ENCODE data around the gene GLT1D1. TPM values are rescaled to one million over a fixed set of nuclear protein-coding genes. Genes with fewer than 3 reads are reported as not detected.

Gene GLT1D1
- total and polyA plus RNA-seq, 2 donors (not counting 3 experiments of a cell fraction or from before 2014, with no cell fraction given) = not detected

- Histone ChIP-seq H3K4me2 (ENCODE audit: insufficient read depth, low read length) (no peak overlapping the region), H3K9ac (replicated peaks; ENCODE audit: extremely low read depth, insufficient read depth, low read length) (no peak overlapping the region), H3K79me2 (ENCODE audit: control insufficient read depth, insufficient read depth, low read length) (no peaks in the 10 kb centered on the region), H3K4me3 (replicated peaks in 1 of 3; ENCODE audit: insufficient read depth in 1 of 3, low read depth in 1 of 3, low read length in 3 of 3) (no peak overlapping the region), H3K9me3 (replicated peaks; ENCODE audit: control insufficient read depth, insufficient read depth, low read length) (peaks cover 4% of the 10 kb centered on the region), H3K36me3 (ENCODE audit: control insufficient read depth in 2 of 2, extremely low read depth in 1 of 2, insufficient read depth in 2 of 2, low read length in 2 of 2) (no peaks in the 10 kb centered on the region), H4K20me1 (replicated peaks; ENCODE audit: control insufficient read depth, extremely low read depth, insufficient read depth, low read length) (no peaks in the 10 kb centered on the region), H3K27me3 (ENCODE audit: control insufficient read depth in 2 of 2, insufficient read depth in 2 of 2, low read length in 2 of 2) (no peaks in the 10 kb centered on the region), H3K4me1 (ENCODE audit: control insufficient read depth, extremely low read depth, insufficient read depth, low read length) (no peaks in the 10 kb centered on the region), H3K9me1 (replicated peaks; ENCODE audit: control insufficient read depth, extremely low read depth, insufficient read depth, low read length) (no peaks in the 10 kb centered on the region), H3K27ac (ENCODE audit: insufficient read depth, low read depth, low read length) (no peak overlapping the region), H2AFZ (ENCODE audit: low read depth, low read length) (no peak overlapping the region)
- TF ChIP-seq MYC (IDR thresholded peaks at IDR 0.05; ENCODE audit: low read depth, low read length) (no peak), POLR2AphosphoS5 (IDR thresholded peaks at IDR 0.05; ENCODE audit: insufficient read depth, low read depth, low read length) (no peak)
- FAIRE-seq (no peak), DNase-seq (ENCODE audit: low read depth, low spot score) (no peak)
- POLR2A ChIA-PET = no interaction called here
- no TSS peak for BruUV-seq (replicated peaks)
- CTCF ChIA-PET = no interaction called here
- dilution Hi-C loops (cut with MboI; ENCODE audit: extremely low pct_ligation_motif_present, low sequenced_read_pairs) (no loop called here), intact Hi-C loops (cut with micrococcal nuclease) (no loop called here)
These were observed 139.3 kb downstream of the GLT1D1 start for GRCh38 chr12:128992550-128992949.

- Histone ChIP-seq H3K27me3 (ENCODE audit: control insufficient read depth in 2 of 2, insufficient read depth in 2 of 2, low read length in 2 of 2) (no peaks in the 10 kb centered on the region), H3K79me2 (ENCODE audit: control insufficient read depth, insufficient read depth, low read length) (no peaks in the 10 kb centered on the region), H3K9ac (replicated peaks; ENCODE audit: extremely low read depth, insufficient read depth, low read length) (no peak overlapping the region), H3K4me2 (ENCODE audit: insufficient read depth, low read length) (no peak overlapping the region), H3K4me1 (ENCODE audit: control insufficient read depth, extremely low read depth, insufficient read depth, low read length) (no peaks in the 10 kb centered on the region), H3K4me3 (replicated peaks in 1 of 3; ENCODE audit: insufficient read depth in 1 of 3, low read depth in 1 of 3, low read length in 3 of 3) (no peak overlapping the region), H3K36me3 (ENCODE audit: control insufficient read depth in 2 of 2, extremely low read depth in 1 of 2, insufficient read depth in 2 of 2, low read length in 2 of 2) (no peaks in the 10 kb centered on the region), H3K27ac (ENCODE audit: insufficient read depth, low read depth, low read length) (no peak overlapping the region), H3K9me1 (replicated peaks; ENCODE audit: control insufficient read depth, extremely low read depth, insufficient read depth, low read length) (no peaks in the 10 kb centered on the region), H4K20me1 (replicated peaks; ENCODE audit: control insufficient read depth, extremely low read depth, insufficient read depth, low read length) (no peaks in the 10 kb centered on the region), H3K9me3 (replicated peaks; ENCODE audit: control insufficient read depth, insufficient read depth, low read length) (peaks cover 6% of the 10 kb centered on the region), H2AFZ (ENCODE audit: low read depth, low read length) (no peak overlapping the region)
- intact Hi-C loops (cut with micrococcal nuclease) = no loop called here
- FAIRE-seq (no peak), DNase-seq (ENCODE audit: low read depth, low spot score) (no peak)
- ChIA-PET CTCF (no interaction called here), POLR2A (no interaction called here)
- no TSS peak for BruUV-seq (replicated peaks)
- dilution Hi-C loops (cut with MboI; ENCODE audit: extremely low pct_ligation_motif_present, low sequenced_read_pairs) = no loop called here
- TF ChIP-seq MAX (IDR thresholded peaks at IDR 0.05; ENCODE audit: insufficient read depth, insufficient read length) (no peak), POLR2AphosphoS5 (IDR thresholded peaks at IDR 0.05; ENCODE audit: insufficient read depth, low read depth, low read length) (no peak), EZH2 (IDR thresholded peaks at IDR 0.05; ENCODE audit: borderline replicate concordance, low read depth, low read length, severe bottlenecking) (no peak), MYC (IDR thresholded peaks at IDR 0.05; ENCODE audit: low read depth, low read length) (no peak), GATA2 (IDR thresholded peaks at IDR 0.05; ENCODE audit: insufficient read depth, insufficient read length, low read depth, low read length) (no peak), JUN (IDR thresholded peaks at IDR 0.05; ENCODE audit: borderline replicate concordance, insufficient read depth, insufficient read length, low read depth) (no peak), POLR2A (IDR thresholded peaks at IDR 0.05; ENCODE audit: low read depth, low read length) (no peak), FOS (IDR thresholded peaks at IDR 0.05; ENCODE audit: borderline replicate concordance, insufficient read depth, low read length) (no peak), CTCF (IDR thresholded peaks at IDR 0.05; ENCODE audit: extremely low read depth in 1 of 2, insufficient read depth in 1 of 2, low read depth in 1 of 2, low read length in 2 of 2) (no peak)
These were observed 141.6 kb downstream of the GLT1D1 start for GRCh38 chr12:128994856-128995255.

All from endothelial cell of umbilical vein (primary cell).